Gastrocnemius medialis (tissue), 4 donors: ENCODE measurements around the gene CARMIL1. TPM values are rescaled to one million over a fixed set of nuclear protein-coding genes. Genes with fewer than 3 reads are reported as not detected.

ENCODE experiments used
- ATAC-seq, 2 donors: fragments of 150-250 bp; one replicate each; pipeline ENCODE4 v1.9.1; 2016
- DNase-seq, 2 donors: peaks; one replicate each; pipeline ENCODE4 v3.0.0-alpha.2; 2019
- H3K27ac ChIP-seq, 4 donors: fragments of 200-600 bp; sonication (generic); 1 replicate in 1 of 4; 2 replicates in 3 of 4; pipeline ENCODE4 v1.5.1; 2016 to 2018; ENCODE audit warnings: mild to moderate bottlenecking in 2 of 4, moderate library complexity in 1 of 4
- H3K27me3 ChIP-seq, 3 donors: fragments of 200-600 bp; sonication (generic) in 2 of 3; 1 replicate in 1 of 3; 2 replicates in 2 of 3; pipeline versions ENCODE4 v1.5.1 to v1.6.0; 2016 to 2019; ENCODE audit warnings: mild to moderate bottlenecking in 1 of 3, moderate library complexity in 1 of 3
- H3K36me3 ChIP-seq, 2 donors: fragments of 200-600 bp; sonication (generic) in 1 of 2; one replicate each; pipeline ENCODE4 v1.5.1; 2017 to 2018
- H3K4me1 ChIP-seq, 2 donors: fragments of 200-600 bp; sonication (generic) in 1 of 2; one replicate each; pipeline ENCODE4 v1.5.1; 2016 to 2017; ENCODE audit warnings: mild to moderate bottlenecking in 2 of 2
- H3K4me3 ChIP-seq, 4 donors: fragments of 200-600 bp; sonication (generic) in 3 of 4; 1 replicate in 1 of 4; 2 replicates in 3 of 4; pipeline ENCODE4 v1.5.1; 2016 to 2019; ENCODE audit warnings: mild to moderate bottlenecking in 2 of 4
- H3K9me3 ChIP-seq, 3 donors: fragments of 200-600 bp; sonication (generic) in 2 of 3; 1 replicate in 1 of 3; 2 replicates in 2 of 3; pipeline ENCODE4 v1.5.1; 2016 to 2019
- CTCF ChIP-seq, 5 experiments: fragments of 450-650 bp in 3 of 5; fragments of 200-600 bp in 2 of 5; sonication (generic) in 2 of 5; IDR thresholded peaks in 4 of 5; conservative IDR thresholded peaks in 1 of 5; 1 replicate in 4 of 5; 2 replicates in 1 of 5; pipeline ENCODE4 v1.5.1; 2016 to 2019; ENCODE audit warnings: antibody characterized with exemption in 5 of 5, mild to moderate bottlenecking in 3 of 5, moderate library complexity in 3 of 5
- POLR2A ChIP-seq, 2 donors: fragments of 450-650 bp; IDR thresholded peaks; one replicate each; pipeline ENCODE4 v1.6.1; 2017; ENCODE audit warnings: antibody characterized with exemption in 2 of 2, mild to moderate bottlenecking in 2 of 2, moderate library complexity in 2 of 2
- in situ Hi-C, 4 donors: fragments of 200-750 bp; cut with MboI; loops; one replicate each; pipeline versions ENCODE4 v1.15.0 to v1.8.0; 2017; ENCODE audit warnings: low sequenced_read_pairs in 4 of 4
- intact Hi-C: fragments of 100-400 bp; cut with DNase I; formaldehyde crosslinking; loops from one replicate; pipeline ENCODE4 v1.15.1; 2023; ENCODE audit warnings: low total_unique reads
- total RNA-seq, 4 donors: library from RNA; depleted of rRNA; stranded (reverse); fragments of >200 nt; gene quantifications; one replicate each; pipeline versions ENCODE4 v1.1.0 to v1.2.3, GENCODE V29; 2016

Gene CARMIL1
- total RNA-seq, 4 donors from 2014 or later = 0.87 to 2.1 (median 1.7) TPM

- intact Hi-C loops (no loop called here), in situ Hi-C loops (no loop called here)
- TF ChIP-seq POLR2A (IDR thresholded peaks at IDR 0.05) (no peak), CTCF (IDR thresholded peaks at IDR 0.05 in 4 of 5, conservative IDR thresholded peaks at IDR 0.05 in 1 of 5) (no peak)
- ATAC-seq = no peak
- H3K9me3 ChIP-seq = no peaks in the 10 kb centered on the region
- H3K4me3 ChIP-seq = no peak overlapping the region
- H3K27me3 ChIP-seq = no peaks in the 10 kb centered on the region
- no peaks in the 10 kb centered on the region for H3K36me3 ChIP-seq
- no peaks in the 10 kb centered on the region for H3K4me1 ChIP-seq
- no peak for DNase-seq
- no peak overlapping the region for H3K27ac ChIP-seq
Observed at GRCh38 chr6:25586927-25587326, 307.8 kb downstream of the CARMIL1 start.

GRCh38 chr6:25590986-25591385 is 311.8 kb downstream of the CARMIL1 start:
- DNase-seq = no peak
- no peaks in the 10 kb centered on the region for H3K36me3 ChIP-seq
- TF ChIP-seq CTCF (IDR thresholded peaks at IDR 0.05 in 4 of 5, conservative IDR thresholded peaks at IDR 0.05 in 1 of 5) = no peak
- TF ChIP-seq POLR2A (IDR thresholded peaks at IDR 0.05) = no peak
- H3K4me3 ChIP-seq = no peak overlapping the region
- no peak for ATAC-seq
- no peaks in the 10 kb centered on the region for H3K9me3 ChIP-seq
- in situ Hi-C loops (no loop called here), intact Hi-C loops (no loop called here)
- H3K4me1 ChIP-seq = no peaks in the 10 kb centered on the region
- H3K27ac ChIP-seq = no peak overlapping the region
- no peaks in the 10 kb centered on the region for H3K27me3 ChIP-seq

- in situ Hi-C loops = no loop called here
- ATAC-seq (no peak), DNase-seq (no peak)
- TF ChIP-seq POLR2A (IDR thresholded peaks at IDR 0.05) (no peak), CTCF (IDR thresholded peaks at IDR 0.05 in 4 of 5, conservative IDR thresholded peaks at IDR 0.05 in 1 of 5) (no peak)
- Histone ChIP-seq H3K4me3 (no peak overlapping the region), H3K4me1 (no peaks in the 10 kb centered on the region), H3K36me3 (no peaks in the 10 kb centered on the region), H3K27ac (no peak overlapping the region), H3K27me3 (no peaks in the 10 kb centered on the region), H3K9me3 (no peaks in the 10 kb centered on the region)
- intact Hi-C loops = no loop called here
Observed at GRCh38 chr6:25596928-25597818, 318.0 kb downstream of the CARMIL1 start.

GRCh38 chr6:25599516-25600085 is 320.4 kb downstream of the CARMIL1 start:
- in situ Hi-C loops = loop anchor here (5.0 to 25.0 kb wide), 4 partner anchors 325 to 377 kb away; partner anchors contain the start of gene CARMIL1 (in 1 of the 4)
- H3K27ac ChIP-seq = no peak overlapping the region
- DNase-seq (no peak), ATAC-seq (no peak)
- no peaks in the 10 kb centered on the region for H3K36me3 ChIP-seq
- H3K4me1 ChIP-seq = no peaks in the 10 kb centered on the region
- intact Hi-C loops = loop anchor here (5.0 to 10.0 kb wide), 2 partner anchors 332 to 375 kb away; no protein-coding TSS in a partner anchor
- H3K27me3 ChIP-seq = no peaks in the 10 kb centered on the region
- no peak for TF ChIP-seq CTCF (IDR thresholded peaks at IDR 0.05 in 4 of 5, conservative IDR thresholded peaks at IDR 0.05 in 1 of 5)
- TF ChIP-seq POLR2A (IDR thresholded peaks at IDR 0.05) = no peak
- no peaks in the 10 kb centered on the region for H3K9me3 ChIP-seq
- H3K4me3 ChIP-seq = no peak overlapping the region
